Activated T-cell treated with anti-CD3 and anti-CD28 coated beads, Interleukin-2, amount 50 U/mL, for 72 hours (primary cell): ENCODE data around the gene ZNF618. TPM values are rescaled to one million over a fixed set of nuclear protein-coding genes. Genes with fewer than 3 reads are reported as not detected.

Source experiments
- ATAC-seq, 2 donors: fragments of 150-1000 bp; cut with Tn5 transposase; replicated peaks in 1 of 2; 2 replicates each; pipeline ENCODE4 v1.10.0; 2021; ENCODE audit warnings: moderate library complexity in 2 of 2, mild to moderate bottlenecking in 1 of 2
- DNase-seq, 2 donors: peaks; one replicate each; pipeline ENCODE4 v3.0.0; 2021 to 2022; ENCODE audit warnings: mixed read lengths in 1 of 2
- H3K27ac Mint-ChIP-seq: one replicate; pipeline ENCODE4 v1.8.0; 2022; ENCODE audit warnings: mild to moderate bottlenecking, moderate library complexity, mixed read lengths
- H3K27me3 Mint-ChIP-seq: one replicate; pipeline ENCODE4 v1.8.0; 2022; ENCODE audit warnings: low read depth, mixed read lengths
- H3K36me3 Mint-ChIP-seq, 2 donors: one replicate each; pipeline ENCODE4 v1.8.0; 2022; ENCODE audit warnings: mixed read lengths in 2 of 2, mild to moderate bottlenecking in 1 of 2; ENCODE audit not compliant: insufficient read depth in 2 of 2
- H3K4me1 Mint-ChIP-seq: one replicate; pipeline ENCODE4 v1.8.0; 2022; ENCODE audit warnings: low read depth, mixed read lengths
- H3K4me3 Mint-ChIP-seq, 2 donors: one replicate each; pipeline ENCODE4 v1.8.0; 2022; ENCODE audit warnings: mild to moderate bottlenecking in 2 of 2, mixed read lengths in 2 of 2, moderate library complexity in 2 of 2
- H3K9me3 Mint-ChIP-seq, 2 donors: one replicate each; pipeline ENCODE4 v1.8.0; 2022; ENCODE audit warnings: mixed read lengths in 2 of 2
- total RNA-seq, 2 donors: library from RNA; stranded (reverse); gene quantifications; one replicate each; pipeline ENCODE4 v1.2.3, GENCODE V29; 2022

The ZNF618 gene
- total RNA-seq, 2 donors from 2014 or later = 0.23 to 0.62 TPM

DNA sequence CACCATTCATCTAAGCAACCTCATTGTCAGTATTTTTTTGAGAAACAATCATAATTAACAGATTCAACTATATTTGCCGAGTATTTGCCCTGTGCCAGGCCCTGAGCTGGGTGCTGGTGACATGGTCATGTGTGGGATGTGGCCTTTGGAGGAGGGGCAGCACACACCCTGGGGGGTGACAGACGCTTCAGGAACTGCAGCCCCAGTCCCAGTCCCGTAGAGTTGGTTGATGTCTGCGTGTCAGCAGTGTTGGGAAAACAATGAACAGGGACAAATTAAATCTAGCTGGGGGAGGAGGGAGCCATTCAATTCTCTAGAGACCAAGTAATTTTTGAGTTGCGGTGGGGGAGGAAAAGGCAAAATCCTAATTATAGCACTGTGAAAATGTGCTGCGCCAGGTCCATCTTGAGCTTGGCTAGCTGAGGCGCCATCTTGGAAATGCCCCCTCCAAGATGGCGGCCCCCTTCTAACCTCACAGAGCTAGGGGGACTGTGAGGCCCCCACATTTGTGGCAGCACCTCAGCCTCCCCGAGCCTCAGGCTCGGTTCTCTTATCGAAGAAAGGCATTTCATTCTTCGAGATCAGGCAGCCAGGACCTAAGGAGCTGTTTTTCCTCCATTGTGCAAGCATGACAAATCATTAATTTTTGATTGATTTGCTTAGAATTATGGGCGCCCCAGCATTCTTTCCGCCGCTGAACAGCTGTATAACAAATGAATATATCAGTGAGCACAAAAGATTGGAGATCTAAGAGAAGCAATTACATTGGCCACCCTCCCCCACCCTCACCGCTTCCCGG, 87.8 kb downstream of the ZNF618 start:
- no peak overlapping the region for H3K27ac Mint-ChIP-seq
- no peaks in the 10 kb centered on the region for H3K36me3 Mint-ChIP-seq
- H3K4me1 Mint-ChIP-seq = no peaks in the 10 kb centered on the region
- H3K9me3 Mint-ChIP-seq = no peaks in the 10 kb centered on the region
- no peak overlapping the region for H3K4me3 Mint-ChIP-seq
- H3K27me3 Mint-ChIP-seq = no peaks in the 10 kb centered on the region
- ATAC-seq (no peak), DNase-seq (no peak)

DNA sequence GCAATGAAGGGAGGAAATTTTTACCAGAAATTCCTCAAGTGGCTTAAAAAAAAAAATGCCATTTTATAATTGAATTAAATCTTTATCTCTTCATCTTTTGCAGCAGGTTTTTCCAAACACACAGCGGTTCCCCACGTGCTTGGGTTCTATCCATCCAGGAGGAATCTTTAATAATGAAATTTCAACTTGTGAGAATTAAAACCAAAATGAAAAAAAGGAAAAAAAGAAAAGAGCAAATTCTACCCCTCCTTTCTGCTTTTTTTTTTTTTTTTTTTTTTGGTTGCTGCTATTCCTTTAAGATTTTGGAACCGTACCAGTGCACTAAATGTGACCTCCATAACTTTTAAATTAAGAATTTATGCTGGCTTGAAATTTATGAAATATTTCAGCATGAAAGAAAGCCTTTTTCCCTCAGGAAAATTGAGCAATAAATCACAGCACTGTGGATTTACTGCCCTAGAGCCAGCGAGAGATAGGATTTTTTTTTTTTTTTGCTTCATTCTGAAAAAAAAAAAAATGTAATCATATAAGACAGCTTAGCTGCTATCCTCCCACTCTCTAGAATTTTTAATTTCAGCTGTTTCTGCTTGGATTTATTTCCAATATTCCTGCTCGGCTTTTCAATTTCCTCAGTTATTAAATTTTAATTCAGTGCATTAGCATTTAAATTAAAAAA, 88.5 kb downstream of the ZNF618 start:
- Mint-ChIP-seq H3K36me3 (no peaks in the 10 kb centered on the region), H3K27ac (no peak overlapping the region), H3K4me1 (no peaks in the 10 kb centered on the region), H3K27me3 (no peaks in the 10 kb centered on the region), H3K9me3 (no peaks in the 10 kb centered on the region), H3K4me3 (no peak overlapping the region)
- no peak for ATAC-seq
- no peak for DNase-seq

- no peaks in the 10 kb centered on the region for H3K9me3 Mint-ChIP-seq
These were observed 90.3 kb downstream of the ZNF618 start for GRCh38 chr9:113966394-113966793.

GRCh38 chr9:113967380-113967779, 91.3 kb downstream of the ZNF618 start:
- H3K27me3 Mint-ChIP-seq = no peaks in the 10 kb centered on the region
- no peak overlapping the region for H3K4me3 Mint-ChIP-seq
- H3K9me3 Mint-ChIP-seq = no peaks in the 10 kb centered on the region
- no peak overlapping the region for H3K27ac Mint-ChIP-seq
- H3K36me3 Mint-ChIP-seq = no peaks in the 10 kb centered on the region
- ATAC-seq (no peak), DNase-seq (no peak)
- no peaks in the 10 kb centered on the region for H3K4me1 Mint-ChIP-seq

More at GRCh38 chr9:113966394-113966793, 90.3 kb downstream of the ZNF618 start:
- DNase-seq = no peak
- no peaks in the 10 kb centered on the region for H3K27me3 Mint-ChIP-seq
- no peaks in the 10 kb centered on the region for H3K4me1 Mint-ChIP-seq
- no peak overlapping the region for H3K4me3 Mint-ChIP-seq
- H3K27ac Mint-ChIP-seq = no peak overlapping the region
- H3K36me3 Mint-ChIP-seq = no peaks in the 10 kb centered on the region
- ATAC-seq = no peak

DNA sequence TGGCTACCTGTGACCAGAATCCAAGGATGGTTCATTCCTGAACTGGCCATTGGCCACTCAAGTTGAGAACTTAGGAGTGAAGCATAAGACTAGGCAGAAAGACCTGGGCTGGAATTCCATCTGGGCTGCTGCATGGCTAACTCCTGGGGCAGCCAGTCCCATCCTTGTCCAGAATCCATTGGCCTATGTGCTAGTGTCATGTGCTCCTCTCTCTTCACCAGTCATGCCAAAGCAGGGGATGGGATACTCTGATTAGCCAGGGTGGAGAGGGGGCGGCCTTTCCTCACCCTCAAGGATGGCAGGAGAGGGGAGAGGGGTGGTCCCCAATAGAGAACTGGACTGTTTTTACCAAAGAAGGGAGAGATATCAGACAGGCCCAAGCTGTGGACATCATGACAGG, 93.2 kb downstream of the ZNF618 start:
- Mint-ChIP-seq H3K4me1 (no peaks in the 10 kb centered on the region), H3K9me3 (no peaks in the 10 kb centered on the region), H3K4me3 (no peak overlapping the region), H3K36me3 (no peaks in the 10 kb centered on the region), H3K27me3 (no peaks in the 10 kb centered on the region), H3K27ac (no peak overlapping the region)
- DNase-seq (no peak), ATAC-seq (no peak)

- H3K4me3 Mint-ChIP-seq = no peak overlapping the region
- H3K27me3 Mint-ChIP-seq = no peaks in the 10 kb centered on the region
- no peak overlapping the region for H3K27ac Mint-ChIP-seq
- H3K4me1 Mint-ChIP-seq = no peaks in the 10 kb centered on the region
- DNase-seq (no peak), ATAC-seq (no peak)
- no peaks in the 10 kb centered on the region for H3K9me3 Mint-ChIP-seq
- no peaks in the 10 kb centered on the region for H3K36me3 Mint-ChIP-seq
These were observed 97.1 kb downstream of the ZNF618 start for GRCh38 chr9:113973226-113973625.

DNA sequence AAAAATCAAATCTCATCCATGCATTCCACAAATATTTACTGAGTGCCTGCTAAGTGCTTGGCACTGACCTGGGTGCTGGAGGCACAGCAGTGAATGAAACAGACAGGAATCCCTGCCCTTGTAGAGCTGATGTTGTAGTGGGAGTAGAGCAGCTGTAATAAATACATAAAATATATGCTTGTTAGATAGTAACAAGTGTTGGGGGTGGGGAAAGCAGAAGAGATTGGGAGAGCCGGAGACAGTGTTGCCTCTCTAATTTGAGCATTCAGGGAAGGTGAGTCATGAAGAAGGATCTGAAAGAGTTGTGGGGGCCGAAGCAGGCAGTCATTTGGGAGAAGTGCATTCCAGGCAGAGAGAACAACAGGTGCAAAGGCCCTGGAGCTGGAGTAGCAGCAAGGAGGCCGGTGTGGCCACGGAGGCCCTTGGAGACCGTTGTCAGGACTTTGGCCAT, 97.9 kb downstream of the ZNF618 start:
- H3K4me1 Mint-ChIP-seq = no peaks in the 10 kb centered on the region

GRCh38 chr9:113976915-113977314, 100.8 kb downstream of the ZNF618 start:
- Mint-ChIP-seq H3K36me3 (no peaks in the 10 kb centered on the region), H3K27ac (no peak overlapping the region), H3K4me3 (no peak overlapping the region), H3K9me3 (no peaks in the 10 kb centered on the region), H3K27me3 (no peaks in the 10 kb centered on the region), H3K4me1 (no peaks in the 10 kb centered on the region)
- no peak for DNase-seq
- ATAC-seq = no peak

More for the DNA sequence above, 97.9 kb downstream of the ZNF618 start:
- ATAC-seq = no peak
- Mint-ChIP-seq H3K27ac (no peak overlapping the region), H3K36me3 (no peaks in the 10 kb centered on the region), H3K9me3 (no peaks in the 10 kb centered on the region), H3K27me3 (no peaks in the 10 kb centered on the region), H3K4me3 (no peak overlapping the region)
- no peak for DNase-seq

DNA sequence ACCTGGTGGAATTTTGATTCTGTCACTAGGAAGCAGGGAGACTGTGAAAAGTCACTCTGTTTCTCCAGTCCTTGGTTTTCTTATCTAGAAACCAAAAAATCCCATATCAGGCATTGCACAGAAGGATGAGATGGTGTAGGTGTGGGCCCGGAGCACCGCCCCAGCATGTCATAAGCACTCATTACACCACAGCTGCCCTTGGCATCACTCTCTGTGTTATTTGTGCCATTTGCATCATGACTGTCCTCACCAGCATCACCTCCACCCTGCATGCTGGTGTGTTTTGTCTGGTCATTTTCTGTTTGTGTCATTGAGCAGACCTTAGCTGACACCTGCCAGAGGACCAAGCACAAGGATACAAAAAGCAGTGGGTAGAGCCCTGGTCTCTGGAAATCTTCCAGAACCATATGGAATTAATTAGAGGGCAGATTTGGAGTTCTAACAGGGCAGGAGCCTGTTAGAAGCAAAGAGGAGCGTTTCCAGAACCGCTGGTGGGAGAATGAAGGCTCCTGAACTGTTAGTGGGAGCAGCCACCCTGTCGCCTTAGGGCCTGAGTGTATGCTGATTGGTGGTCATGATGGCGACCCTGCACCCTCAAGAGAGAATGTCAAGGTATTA, 102.7 kb downstream of the ZNF618 start:
- H3K4me3 Mint-ChIP-seq = no peak overlapping the region
- no peak overlapping the region for H3K27ac Mint-ChIP-seq
- no peaks in the 10 kb centered on the region for H3K4me1 Mint-ChIP-seq
- DNase-seq = no peak
- H3K27me3 Mint-ChIP-seq = no peaks in the 10 kb centered on the region
- no peaks in the 10 kb centered on the region for H3K36me3 Mint-ChIP-seq
- H3K9me3 Mint-ChIP-seq = no peaks in the 10 kb centered on the region
- ATAC-seq = no peak

GRCh38 chr9:113979343-113980127, 103.4 kb downstream of the ZNF618 start:
- no peaks in the 10 kb centered on the region for H3K9me3 Mint-ChIP-seq

GRCh38 chr9:113984639-113985380, 108.7 kb downstream of the ZNF618 start:
- Mint-ChIP-seq H3K27me3 (no peaks in the 10 kb centered on the region), H3K9me3 (no peaks in the 10 kb centered on the region), H3K4me3 (no peak overlapping the region), H3K36me3 (no peaks in the 10 kb centered on the region), H3K4me1 (no peaks in the 10 kb centered on the region), H3K27ac (no peak overlapping the region)
- ATAC-seq (no peak), DNase-seq (no peak)

More at GRCh38 chr9:113979343-113980127, 103.4 kb downstream of the ZNF618 start:
- H3K4me3 Mint-ChIP-seq = no peak overlapping the region
- DNase-seq (no peak), ATAC-seq (no peak)
- H3K36me3 Mint-ChIP-seq = no peaks in the 10 kb centered on the region
- no peaks in the 10 kb centered on the region for H3K4me1 Mint-ChIP-seq
- H3K27me3 Mint-ChIP-seq = no peaks in the 10 kb centered on the region
- no peak overlapping the region for H3K27ac Mint-ChIP-seq

DNA sequence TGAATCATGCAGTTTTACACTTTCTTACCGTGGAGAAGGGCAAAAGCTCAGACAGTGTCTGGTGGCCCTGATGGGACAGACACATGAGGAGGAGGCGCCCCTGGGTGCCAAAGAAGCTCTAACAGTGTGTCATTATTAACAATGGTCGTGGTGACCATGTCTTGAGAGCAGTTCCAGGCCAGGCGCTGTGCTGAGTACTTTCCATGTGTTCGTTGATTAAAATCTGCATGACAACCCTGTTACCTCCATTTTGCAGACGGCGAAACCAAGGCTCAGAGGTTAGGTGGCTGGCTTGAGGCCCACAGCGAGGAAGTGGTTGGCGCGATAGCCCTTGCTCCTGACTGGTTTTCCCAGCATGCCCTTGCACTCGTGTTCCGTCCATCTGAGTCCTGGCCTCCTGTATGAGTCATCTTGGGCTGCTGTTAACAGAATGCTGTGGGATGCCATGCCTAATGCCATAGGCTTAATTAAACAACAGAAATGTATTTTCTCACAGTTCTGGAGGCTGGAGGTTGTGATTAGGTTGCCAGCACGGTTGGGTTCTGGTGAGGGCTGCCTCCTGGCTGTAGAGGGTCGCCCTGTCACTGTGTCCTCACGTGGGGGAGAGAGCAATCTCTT, 110.0 kb downstream of the ZNF618 start:
- no peaks in the 10 kb centered on the region for H3K27me3 Mint-ChIP-seq
- ATAC-seq = no peak
- H3K4me1 Mint-ChIP-seq = no peaks in the 10 kb centered on the region
- H3K4me3 Mint-ChIP-seq = no peak overlapping the region
- DNase-seq = no peak
- H3K27ac Mint-ChIP-seq = no peak overlapping the region
- no peaks in the 10 kb centered on the region for H3K36me3 Mint-ChIP-seq
- H3K9me3 Mint-ChIP-seq = no peaks in the 10 kb centered on the region
